ENCODE measurements around the gene UNC50.

Gene UNC50

DNA sequence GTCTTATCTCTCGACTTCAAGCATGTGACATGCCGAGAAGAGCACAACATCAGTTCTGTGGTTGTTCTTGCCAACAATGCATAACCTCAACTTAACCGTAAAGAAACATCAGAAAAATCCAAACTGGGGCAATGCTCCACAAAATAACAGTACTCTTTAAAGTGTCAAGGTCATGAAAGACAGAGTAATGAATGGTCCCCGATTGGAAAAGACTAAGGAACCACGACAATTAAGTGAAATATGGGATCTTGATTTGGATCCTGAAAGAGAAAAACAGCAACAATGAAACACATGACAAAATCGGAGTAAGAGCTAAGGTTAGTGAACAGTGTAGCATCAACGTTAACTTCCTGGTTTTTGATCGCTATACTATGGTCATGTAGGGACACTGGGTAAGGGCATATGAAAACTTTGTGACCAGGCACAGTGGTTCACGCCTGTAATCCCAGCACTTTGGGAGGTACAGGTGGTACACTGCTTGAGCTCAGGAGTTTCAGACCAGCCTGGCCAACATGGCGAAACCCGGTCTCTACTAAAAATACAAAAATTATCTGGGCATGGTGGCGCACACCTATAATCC is 55.2 kb downstream of the UNC50 start:
- DNase-seq (ENCODE audit: low read depth in 2 of 2, low spot score in 1 of 2): no peak

DNA sequence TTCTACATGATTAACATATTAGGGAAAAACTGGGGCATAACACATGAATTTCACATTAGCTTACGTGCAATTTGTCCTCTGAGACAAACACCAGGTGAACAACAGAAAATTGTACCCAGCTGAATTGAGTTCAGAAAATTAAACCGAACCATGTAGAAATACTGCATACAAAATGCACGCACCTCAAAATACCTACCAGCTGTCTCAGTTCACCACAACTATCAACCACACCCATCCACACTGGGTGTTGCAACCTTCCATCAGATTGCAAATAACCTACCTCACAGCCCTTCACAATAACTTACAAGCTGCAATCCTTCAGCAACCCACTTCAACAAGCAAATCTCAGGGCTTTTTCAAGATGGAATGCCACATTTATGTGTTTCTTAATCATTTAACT is 55.9 kb downstream of the UNC50 start:
- no peak for DNase-seq (ENCODE audit: low read depth in 2 of 2, low spot score in 1 of 2)

DNA sequence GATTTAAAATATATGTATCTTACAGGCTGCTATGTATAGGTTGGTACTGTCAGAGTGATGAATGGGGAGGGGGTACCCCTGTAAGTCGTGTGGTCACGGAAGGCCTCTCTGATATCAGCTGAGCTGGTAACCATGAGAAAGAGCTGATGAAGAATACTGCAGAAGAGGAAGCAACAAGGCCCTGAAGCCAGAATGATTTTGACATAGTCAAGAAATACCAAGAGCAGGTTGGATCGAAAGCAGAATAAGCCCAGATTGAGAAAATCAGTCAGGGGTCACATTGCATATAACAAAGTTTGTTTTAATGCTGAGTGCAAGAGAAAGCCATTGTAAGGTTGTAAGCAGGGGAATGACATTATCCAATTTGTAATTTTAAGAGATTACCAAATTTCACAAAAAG is 57.3 kb downstream of the UNC50 start:
- no peak for DNase-seq (ENCODE audit: low read depth in 2 of 2, low spot score in 1 of 2)

Data from stimulated activated CD8-positive, alpha-beta memory T cell treated with anti-CD3 and anti-CD28 coated beads, Interleukin-4, amount 100 ng/mL, for 4 hours (primary cell).